Caco-2 (cell line): Measurements from ENCODE around the gene STXBP5L. TPM values are rescaled to one million over a fixed set of nuclear protein-coding genes. Genes with fewer than 3 reads are reported as not detected.

Experiments used
- BruUV-seq: library from RNA; stranded (reverse); fragments of 400-500 nt; replicated peaks from 2 replicates; lab custom pipeline; 2021; lab: Mats Ljungman, UMichigan
- CTCF ChIA-PET: fragments of 300-600 bp; sonication (Branson Sonifier 250); formaldehyde crosslinking; loops from one replicate; lab custom pipeline; 2022; ENCODE audit warnings: antibody characterized with exemption; lab: Charles Lee
- POLR2A ChIA-PET: fragments of 300-600 bp; sonication (Branson Sonifier 250); formaldehyde crosslinking; loops from one replicate; lab custom pipeline; 2022; ENCODE audit warnings: antibody characterized with exemption; lab: Charles Lee
- DNase-seq, 2 experiments: peaks; one replicate each; pipeline versions ENCODE4 v3.0.0 to v3.0.0-alpha.2; 2020 to 2022
- H3K27me3 ChIP-seq: replicated peaks from 2 replicates; pipeline ENCODE4 v1.6.0; 2011; ENCODE audit warnings: low read length; ENCODE audit not compliant: control insufficient read depth, insufficient read depth
- H3K36me3 ChIP-seq: 2 replicates; pipeline ENCODE4 v1.5.1; 2011; ENCODE audit warnings: low read length; ENCODE audit not compliant: control insufficient read depth, insufficient read depth
- H3K4me1 ChIP-seq: fragments of 250-450 bp; sonication (Bioruptor Pico); 2 replicates; pipeline ENCODE4 v1.5.1; 2020; ENCODE audit warnings: mild to moderate bottlenecking
- H3K4me3 ChIP-seq: 2 replicates; pipeline ENCODE4 v1.5.1; 2011; ENCODE audit warnings: low read depth, mild to moderate bottlenecking, control low read depth, low read length
- H3K9me3 ChIP-seq: fragments of 250-450 bp; sonication (Bioruptor Pico); 2 replicates; pipeline ENCODE4 v1.5.1; 2020; ENCODE audit warnings: mild to moderate bottlenecking, moderate library complexity
- H3K27ac Mint-ChIP-seq: one replicate; pipeline ENCODE4 v1.8.0; 2022; ENCODE audit warnings: mixed read lengths; ENCODE audit not compliant: unreplicated experiment
- H3K27me3 Mint-ChIP-seq: one replicate; pipeline ENCODE4 v1.8.0; 2022; ENCODE audit warnings: mixed read lengths; ENCODE audit not compliant: insufficient read depth, unreplicated experiment
- H3K36me3 Mint-ChIP-seq: one replicate; pipeline ENCODE4 v1.8.0; 2022; ENCODE audit warnings: mild to moderate bottlenecking, mixed read lengths; ENCODE audit not compliant: insufficient read depth, unreplicated experiment
- H3K4me1 Mint-ChIP-seq: one replicate; pipeline ENCODE4 v1.8.0; 2022; ENCODE audit warnings: low read depth, mixed read lengths; ENCODE audit not compliant: unreplicated experiment
- H3K4me3 Mint-ChIP-seq: one replicate; pipeline ENCODE4 v1.8.0; 2022; ENCODE audit warnings: mild to moderate bottlenecking, moderate library complexity, mixed read lengths; ENCODE audit not compliant: unreplicated experiment
- H3K9me3 Mint-ChIP-seq: one replicate; pipeline ENCODE4 v1.8.0; 2022; ENCODE audit warnings: mixed read lengths; ENCODE audit not compliant: unreplicated experiment
- intact Hi-C: fragments of 100-400 bp; cut with micrococcal nuclease; formaldehyde crosslinking; loops from one replicate; pipeline ENCODE4 v1.10.0; 2022; ENCODE audit not compliant: unreplicated experiment
- total RNA-seq: library from RNA; stranded (reverse); gene quantifications from 2 replicates; pipeline ENCODE4 v1.2.3, GENCODE V29; 2022
- TF ChIP-seq, protein P1 (sequence below), 2 experiments: fragments of 200-600 bp in 1 of 2; IDR thresholded peaks; 1 replicate in 1 of 2; 2 replicates in 1 of 2; pipeline versions ENCODE4 v1.5.1 to v1.8.0; 2011 to 2022; ENCODE audit warnings: antibody characterized with exemption in 1 of 2, control low read depth in 1 of 2, inconsistent platforms in 1 of 2, low read depth in 1 of 2, low read length in 1 of 2, mild to moderate bottlenecking in 1 of 2, moderate library complexity in 1 of 2; ENCODE audit not compliant: insufficient read depth in 1 of 2, severe bottlenecking in 1 of 2, unreplicated experiment in 1 of 2

STXBP5L gene
- total RNA-seq, 1 experiment from 2014 or later = not detected

DNA sequence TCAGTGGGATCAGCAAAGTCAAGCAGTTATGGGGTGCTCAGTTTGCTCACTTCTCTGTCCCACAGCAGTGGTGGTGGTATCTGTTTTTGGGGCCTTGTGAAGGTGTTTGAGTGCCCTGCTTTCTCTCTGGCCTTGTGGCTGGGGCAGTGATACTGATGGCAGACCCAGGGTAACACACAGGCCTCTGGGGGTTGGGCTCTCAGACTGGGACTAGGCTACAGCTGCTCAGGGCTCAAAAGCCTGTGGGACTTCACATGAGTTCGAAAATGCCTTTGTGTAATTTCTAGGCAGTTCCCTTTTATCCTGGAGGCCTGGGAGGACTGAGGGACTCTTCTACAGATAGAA is 75.3 kb downstream of the STXBP5L start:
- ChIA-PET CTCF (no interaction called here), POLR2A (no interaction called here)
- Mint-ChIP-seq H3K4me3 (no peak overlapping the region), H3K9me3 (peaks cover 14% of the 10 kb centered on the region), H3K27ac (no peak overlapping the region), H3K27me3 (peaks cover 6% of the 10 kb centered on the region), H3K4me1 (no peaks in the 10 kb centered on the region), H3K36me3 (no peaks in the 10 kb centered on the region)
- no peaks in the 10 kb centered on the region for H3K27me3 ChIP-seq
- H3K9me3 ChIP-seq = no peaks in the 10 kb centered on the region; the same call in 1 of the 2 replicates
- TF ChIP-seq, protein P1, sequence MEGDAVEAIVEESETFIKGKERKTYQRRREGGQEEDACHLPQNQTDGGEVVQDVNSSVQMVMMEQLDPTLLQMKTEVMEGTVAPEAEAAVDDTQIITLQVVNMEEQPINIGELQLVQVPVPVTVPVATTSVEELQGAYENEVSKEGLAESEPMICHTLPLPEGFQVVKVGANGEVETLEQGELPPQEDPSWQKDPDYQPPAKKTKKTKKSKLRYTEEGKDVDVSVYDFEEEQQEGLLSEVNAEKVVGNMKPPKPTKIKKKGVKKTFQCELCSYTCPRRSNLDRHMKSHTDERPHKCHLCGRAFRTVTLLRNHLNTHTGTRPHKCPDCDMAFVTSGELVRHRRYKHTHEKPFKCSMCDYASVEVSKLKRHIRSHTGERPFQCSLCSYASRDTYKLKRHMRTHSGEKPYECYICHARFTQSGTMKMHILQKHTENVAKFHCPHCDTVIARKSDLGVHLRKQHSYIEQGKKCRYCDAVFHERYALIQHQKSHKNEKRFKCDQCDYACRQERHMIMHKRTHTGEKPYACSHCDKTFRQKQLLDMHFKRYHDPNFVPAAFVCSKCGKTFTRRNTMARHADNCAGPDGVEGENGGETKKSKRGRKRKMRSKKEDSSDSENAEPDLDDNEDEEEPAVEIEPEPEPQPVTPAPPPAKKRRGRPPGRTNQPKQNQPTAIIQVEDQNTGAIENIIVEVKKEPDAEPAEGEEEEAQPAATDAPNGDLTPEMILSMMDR (IDR thresholded peaks at IDR 0.05; ENCODE audit: insufficient read depth in 1 of 2, low read depth in 1 of 2, low read length in 1 of 2, severe bottlenecking in 1 of 2, unreplicated experiment in 1 of 2) = no peak
- no peaks in the 10 kb centered on the region for H3K4me1 ChIP-seq
- no peak overlapping the region for H3K4me3 ChIP-seq
- H3K36me3 ChIP-seq = no peaks in the 10 kb centered on the region
- no TSS peak for BruUV-seq
- intact Hi-C loops = no loop called here
- no peak for DNase-seq

DNA sequence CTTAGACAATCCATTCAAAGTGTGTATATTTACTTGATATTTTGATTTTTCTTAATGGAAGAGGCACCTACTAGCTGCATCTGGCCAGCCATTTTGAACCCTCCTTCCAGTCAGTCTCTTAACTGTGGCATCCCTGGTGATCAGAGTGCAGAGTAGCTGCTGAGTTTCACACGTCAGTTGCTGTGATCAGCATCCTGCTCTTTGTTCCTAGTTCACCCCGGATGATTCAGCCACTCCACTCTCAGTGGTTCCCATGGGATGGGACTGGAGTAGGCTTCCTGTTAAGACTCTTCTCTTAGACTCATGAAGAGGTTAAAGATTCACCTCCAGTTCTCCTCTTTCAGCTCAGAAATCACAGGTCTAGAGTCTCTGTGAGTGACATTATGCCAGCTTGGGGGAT is 75.8 kb downstream of the STXBP5L start:
- no peak overlapping the region for H3K27ac Mint-ChIP-seq
- Histone ChIP-seq H3K36me3 (no peaks in the 10 kb centered on the region), H3K4me1 (no peaks in the 10 kb centered on the region), H3K4me3 (no peak overlapping the region), H3K27me3 (no peaks in the 10 kb centered on the region), H3K9me3 (no peaks in the 10 kb centered on the region; the same call in 1 of the 2 replicates)
- CTCF ChIA-PET = no interaction called here
- peaks cover 11% of the 10 kb centered on the region for H3K9me3 Mint-ChIP-seq
- H3K4me1 Mint-ChIP-seq = no peaks in the 10 kb centered on the region
- H3K27me3 Mint-ChIP-seq = peaks cover 6% of the 10 kb centered on the region
- no TSS peak for BruUV-seq
- TF ChIP-seq, protein P1 (IDR thresholded peaks at IDR 0.05; ENCODE audit: insufficient read depth in 1 of 2, low read depth in 1 of 2, low read length in 1 of 2, severe bottlenecking in 1 of 2, unreplicated experiment in 1 of 2) = no peak
- no peak for DNase-seq
- intact Hi-C loops = no loop called here
- H3K4me3 Mint-ChIP-seq = no peak overlapping the region
- POLR2A ChIA-PET = no interaction called here
- H3K36me3 Mint-ChIP-seq = no peaks in the 10 kb centered on the region

DNA sequence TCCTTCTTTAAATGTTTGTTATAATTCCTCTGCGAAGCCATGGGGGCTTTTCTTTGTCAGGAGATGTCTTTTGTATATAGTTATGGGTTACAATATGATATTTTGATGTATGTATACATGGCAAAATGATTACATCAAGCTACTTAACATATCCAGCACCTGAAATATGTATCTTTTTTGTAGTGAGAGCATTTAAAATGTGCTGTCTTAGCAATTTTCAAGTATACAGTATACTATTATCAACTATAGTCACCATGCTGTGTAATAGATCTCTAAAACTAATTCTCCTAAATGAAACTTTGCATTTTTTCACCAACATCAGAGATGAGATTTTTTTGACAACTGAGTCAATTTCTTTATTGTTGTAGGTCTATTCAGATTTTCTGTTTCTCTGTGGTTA is 77.2 kb downstream of the STXBP5L start:
- TF ChIP-seq, protein P1 (IDR thresholded peaks at IDR 0.05; ENCODE audit: insufficient read depth in 1 of 2, low read depth in 1 of 2, low read length in 1 of 2, severe bottlenecking in 1 of 2, unreplicated experiment in 1 of 2) = no peak
- Mint-ChIP-seq H3K9me3 (no peaks in the 10 kb centered on the region), H3K4me3 (no peak overlapping the region), H3K27ac (no peak overlapping the region), H3K36me3 (no peaks in the 10 kb centered on the region), H3K4me1 (no peaks in the 10 kb centered on the region), H3K27me3 (peaks cover 6% of the 10 kb centered on the region)
- H3K36me3 ChIP-seq = no peaks in the 10 kb centered on the region
- DNase-seq = no peak
- CTCF ChIA-PET = no interaction called here
- intact Hi-C loops = no loop called here
- H3K27me3 ChIP-seq = no peaks in the 10 kb centered on the region
- POLR2A ChIA-PET = no interaction called here
- H3K9me3 ChIP-seq = no peaks in the 10 kb centered on the region; the same call in 1 of the 2 replicates
- no peak overlapping the region for H3K4me3 ChIP-seq
- no TSS peak for BruUV-seq
- no peaks in the 10 kb centered on the region for H3K4me1 ChIP-seq
